ENCODE data around the gene OR51M1.

DNA sequence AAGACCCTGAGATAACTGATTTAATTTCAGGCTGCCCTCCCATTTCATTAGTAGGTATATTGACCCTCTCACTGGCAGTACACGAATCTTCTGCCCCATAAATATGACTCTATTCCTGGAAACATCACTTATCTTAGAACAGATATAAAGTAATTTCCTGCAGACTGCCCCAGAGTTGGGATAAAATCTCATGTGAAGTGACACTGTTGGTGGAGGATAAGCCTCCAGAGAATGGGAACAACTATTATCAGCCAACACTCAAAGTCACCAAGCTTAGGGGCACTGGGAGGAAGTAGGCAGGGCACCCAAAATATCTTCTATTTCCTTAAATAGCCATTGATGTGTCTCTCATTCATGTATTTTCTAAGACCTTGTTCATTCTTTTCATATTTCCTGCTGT, 48.4 kb upstream of the OR51M1 start:
- TF ChIP-seq, protein P1, sequence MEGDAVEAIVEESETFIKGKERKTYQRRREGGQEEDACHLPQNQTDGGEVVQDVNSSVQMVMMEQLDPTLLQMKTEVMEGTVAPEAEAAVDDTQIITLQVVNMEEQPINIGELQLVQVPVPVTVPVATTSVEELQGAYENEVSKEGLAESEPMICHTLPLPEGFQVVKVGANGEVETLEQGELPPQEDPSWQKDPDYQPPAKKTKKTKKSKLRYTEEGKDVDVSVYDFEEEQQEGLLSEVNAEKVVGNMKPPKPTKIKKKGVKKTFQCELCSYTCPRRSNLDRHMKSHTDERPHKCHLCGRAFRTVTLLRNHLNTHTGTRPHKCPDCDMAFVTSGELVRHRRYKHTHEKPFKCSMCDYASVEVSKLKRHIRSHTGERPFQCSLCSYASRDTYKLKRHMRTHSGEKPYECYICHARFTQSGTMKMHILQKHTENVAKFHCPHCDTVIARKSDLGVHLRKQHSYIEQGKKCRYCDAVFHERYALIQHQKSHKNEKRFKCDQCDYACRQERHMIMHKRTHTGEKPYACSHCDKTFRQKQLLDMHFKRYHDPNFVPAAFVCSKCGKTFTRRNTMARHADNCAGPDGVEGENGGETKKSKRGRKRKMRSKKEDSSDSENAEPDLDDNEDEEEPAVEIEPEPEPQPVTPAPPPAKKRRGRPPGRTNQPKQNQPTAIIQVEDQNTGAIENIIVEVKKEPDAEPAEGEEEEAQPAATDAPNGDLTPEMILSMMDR (tag by site-specific recombination; IDR thresholded peaks at IDR 0.05), result no peak
- TF ChIP-seq ZNF747 (tag by site-specific recombination; IDR thresholded peaks at IDR 0.05) (no peak), ZNF707 (tag by site-specific recombination; IDR thresholded peaks at IDR 0.05) (no peak)
